Thyroid gland (tissue), 4 donors: Measurements from ENCODE around the gene CRTC3. TPM values are rescaled to one million over a fixed set of nuclear protein-coding genes. Genes with fewer than 3 reads are reported as not detected.
"Not testable (repeated sequence)": the region's sequence is repeated elsewhere in the genome, so short reads cannot be mapped to it uniquely, and the experiment has no call there.

Source experiments
- DNase-seq, 2 donors: peaks; one replicate each; pipeline ENCODE4 v3.0.0-alpha.2; 2019
- H3K27ac ChIP-seq, 3 donors: fragments of 200-600 bp; sonication (generic); 1 replicate in 2 of 3; 2 replicates in 1 of 3; pipeline ENCODE4 v1.5.1; 2016 to 2019; ENCODE audit warnings: mild to moderate bottlenecking in 1 of 3, moderate library complexity in 1 of 3
- H3K27me3 ChIP-seq: fragments of 200-600 bp; sonication (generic); one replicate; pipeline ENCODE4 v1.5.1; 2019
- H3K36me3 ChIP-seq, 2 donors: fragments of 200-600 bp; sonication (generic); one replicate each; pipeline ENCODE4 v1.5.1; 2016 to 2019
- H3K4me1 ChIP-seq, 2 donors: fragments of 200-600 bp; sonication (generic); one replicate each; pipeline ENCODE4 v1.5.1; 2017 to 2019
- H3K4me3 ChIP-seq, 3 donors: fragments of 200-600 bp; sonication (generic); replicated peaks in 1 of 3; 1 replicate in 2 of 3; 2 replicates in 1 of 3; pipeline ENCODE4 v1.5.1; 2016; ENCODE audit warnings: mild to moderate bottlenecking in 1 of 3
- H3K9me3 ChIP-seq: fragments of 200-600 bp; sonication (generic); one replicate; pipeline ENCODE4 v1.5.1; 2017
- POLR2A ChIP-seq, 2 donors: fragments of 450-650 bp; IDR thresholded peaks; one replicate each; pipeline ENCODE4 v1.6.1; 2017; ENCODE audit warnings: antibody characterized with exemption in 2 of 2, mild to moderate bottlenecking in 2 of 2, moderate library complexity in 1 of 2
- WGBS, 2 donors: methylation state at CpG; one replicate each; pipeline ENCODE4 v1.1.5; 2017; 5-methylcytosine and 5-hydroxymethylcytosine counted together
- intact Hi-C: fragments of 100-400 bp; cut with DNase I; formaldehyde crosslinking; loops from one replicate; pipeline ENCODE4 v1.15.1; 2023
- total RNA-seq, 4 donors: library from RNA; depleted of rRNA; stranded (reverse); fragments of >200 nt; gene quantifications; one replicate each; pipeline ENCODE4 v1.2.3, GENCODE V29; 2016
- TF ChIP-seq, protein P1 (sequence below), 6 experiments: fragments of 200-600 bp in 3 of 6; fragments of 450-650 bp in 3 of 6; sonication (generic) in 3 of 6; IDR thresholded peaks; one replicate each; pipeline ENCODE4 v1.5.1; 2016 to 2019; ENCODE audit warnings: antibody characterized with exemption in 6 of 6, mild to moderate bottlenecking in 2 of 6, inconsistent platforms in 1 of 6, moderate library complexity in 1 of 6

Gene CRTC3
- total RNA-seq, 4 donors from 2014 or later = 49.4 to 76.0 (median 62.6) TPM

DNA sequence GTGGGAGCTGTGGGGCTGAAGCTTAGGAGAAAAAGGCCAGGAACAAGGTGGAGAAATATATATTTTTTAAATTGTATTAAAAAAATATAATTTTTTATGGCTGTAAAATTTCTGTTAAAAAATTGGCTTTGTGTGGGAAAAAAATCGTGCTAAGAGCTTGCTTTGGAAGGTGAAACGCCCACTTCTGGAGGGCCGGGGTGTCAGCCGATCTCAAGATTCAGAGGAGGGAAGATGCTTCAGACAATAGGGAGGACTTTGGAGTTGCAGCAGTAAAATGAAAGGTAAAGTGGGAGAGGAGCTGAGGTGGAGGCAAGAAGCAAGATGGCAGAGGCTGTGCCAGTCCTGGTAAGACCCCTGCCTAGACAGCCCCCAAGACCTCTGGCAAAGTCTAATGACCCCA is 141.5 kb downstream of the CRTC3 start:
- no peak for TF ChIP-seq POLR2A (IDR thresholded peaks at IDR 0.05)
- TF ChIP-seq, protein P1, sequence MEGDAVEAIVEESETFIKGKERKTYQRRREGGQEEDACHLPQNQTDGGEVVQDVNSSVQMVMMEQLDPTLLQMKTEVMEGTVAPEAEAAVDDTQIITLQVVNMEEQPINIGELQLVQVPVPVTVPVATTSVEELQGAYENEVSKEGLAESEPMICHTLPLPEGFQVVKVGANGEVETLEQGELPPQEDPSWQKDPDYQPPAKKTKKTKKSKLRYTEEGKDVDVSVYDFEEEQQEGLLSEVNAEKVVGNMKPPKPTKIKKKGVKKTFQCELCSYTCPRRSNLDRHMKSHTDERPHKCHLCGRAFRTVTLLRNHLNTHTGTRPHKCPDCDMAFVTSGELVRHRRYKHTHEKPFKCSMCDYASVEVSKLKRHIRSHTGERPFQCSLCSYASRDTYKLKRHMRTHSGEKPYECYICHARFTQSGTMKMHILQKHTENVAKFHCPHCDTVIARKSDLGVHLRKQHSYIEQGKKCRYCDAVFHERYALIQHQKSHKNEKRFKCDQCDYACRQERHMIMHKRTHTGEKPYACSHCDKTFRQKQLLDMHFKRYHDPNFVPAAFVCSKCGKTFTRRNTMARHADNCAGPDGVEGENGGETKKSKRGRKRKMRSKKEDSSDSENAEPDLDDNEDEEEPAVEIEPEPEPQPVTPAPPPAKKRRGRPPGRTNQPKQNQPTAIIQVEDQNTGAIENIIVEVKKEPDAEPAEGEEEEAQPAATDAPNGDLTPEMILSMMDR (IDR thresholded peaks at IDR 0.05) = no peak
- peaks cover 6 to 18% of the 10 kb centered on the region in 2 donors for H3K4me1 ChIP-seq
- DNase-seq = no peak
- WGBS, 2 donors = 90 to 93% methylated on average over 4 of the region's 4 CpGs
- H3K4me3 ChIP-seq = no peak overlapping the region
- H3K9me3 ChIP-seq = no peaks in the 10 kb centered on the region
- intact Hi-C loops = no loop called here
- no peaks in the 10 kb centered on the region for H3K36me3 ChIP-seq
- H3K27ac ChIP-seq = no peak overlapping the region
- no peaks in the 10 kb centered on the region for H3K27me3 ChIP-seq

DNA sequence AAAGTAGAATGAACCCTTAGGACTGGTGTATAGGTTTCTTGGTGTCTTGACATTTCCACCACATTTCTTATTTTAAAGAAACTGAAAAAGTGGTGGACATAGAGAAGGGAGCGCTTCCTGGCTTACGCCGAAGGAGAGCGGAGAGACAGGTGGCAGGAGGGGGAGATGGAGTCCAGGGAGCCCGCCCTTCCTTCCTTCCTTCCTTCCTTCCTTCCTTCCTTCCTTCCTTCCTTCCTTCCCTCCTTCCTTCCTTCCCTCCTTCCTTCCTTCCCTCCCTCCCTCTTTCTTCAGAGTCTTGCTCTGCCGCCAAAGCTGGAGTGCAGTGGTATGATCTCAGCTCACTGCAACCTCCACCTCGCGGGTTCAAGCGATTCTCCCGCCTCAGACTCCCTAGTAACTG is 143.6 kb downstream of the CRTC3 start:
- 95 to 96% methylated on average over 10 of the region's 10 CpGs for WGBS, 2 donors
- H3K27ac ChIP-seq, H3K9me3 ChIP-seq, H3K27me3 ChIP-seq, DNase-seq, H3K36me3 ChIP-seq, intact Hi-C loops, H3K4me3 ChIP-seq, H3K4me1 ChIP-seq: not testable (repeated sequence)

DNA sequence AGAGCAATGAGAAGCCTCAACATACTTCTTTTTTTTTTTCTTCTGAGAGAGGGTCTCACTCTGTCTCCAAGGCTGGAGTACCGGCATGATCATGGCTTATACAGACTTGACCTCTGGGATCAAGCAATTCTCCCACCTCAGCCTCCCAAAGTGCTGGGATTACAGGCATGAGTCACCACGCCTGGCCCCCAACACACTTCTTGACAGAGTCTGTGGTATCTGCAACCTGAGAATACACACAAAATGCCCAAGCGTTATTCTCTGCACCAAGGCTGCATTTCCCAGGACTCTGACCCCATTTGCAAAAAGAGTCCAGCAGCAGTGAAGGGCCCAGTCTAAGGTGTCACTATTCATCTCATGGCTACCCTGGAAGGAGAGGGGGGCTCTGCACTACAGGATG is 144.8 kb downstream of the CRTC3 start:
- intact Hi-C loops = no loop called here
- Histone ChIP-seq H3K9me3 (no peaks in the 10 kb centered on the region), H3K36me3 (no peaks in the 10 kb centered on the region), H3K4me3 (no peak overlapping the region), H3K4me1 (no peaks in the 10 kb centered on the region), H3K27ac (no peak overlapping the region), H3K27me3 (no peaks in the 10 kb centered on the region)
- TF ChIP-seq, protein P1 (IDR thresholded peaks at IDR 0.05) = no peak
- TF ChIP-seq POLR2A (IDR thresholded peaks at IDR 0.05) = no peak
- 92 to 97% methylated on average over 3 of the region's 3 CpGs for WGBS, 2 donors
- no peak for DNase-seq

DNA sequence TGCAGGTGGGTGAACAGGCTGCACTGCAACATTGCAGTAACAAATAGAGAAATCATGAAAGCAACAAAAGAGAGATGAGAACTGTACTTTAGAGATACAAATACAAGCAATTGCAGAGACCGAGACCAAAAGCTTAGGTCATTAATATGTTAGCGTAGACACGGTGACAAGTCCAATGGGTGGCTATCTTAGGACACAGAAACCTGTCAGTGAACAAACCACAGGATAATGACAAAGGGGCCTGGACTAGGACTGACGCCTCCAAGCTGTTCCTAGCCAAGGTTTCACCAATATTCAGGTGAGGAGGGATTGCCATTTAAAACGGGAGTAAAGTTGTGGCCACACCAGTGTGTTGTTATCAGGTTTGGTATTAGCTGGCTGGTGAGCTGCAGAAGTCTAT is 145.7 kb downstream of the CRTC3 start:
- Histone ChIP-seq H3K27me3 (no peaks in the 10 kb centered on the region), H3K27ac (no peak overlapping the region), H3K9me3 (no peaks in the 10 kb centered on the region), H3K4me1 (no peaks in the 10 kb centered on the region), H3K4me3 (no peak overlapping the region), H3K36me3 (no peaks in the 10 kb centered on the region)
- WGBS, 2 donors = 88 to 92% methylated on average over 5 of the region's 5 CpGs
- intact Hi-C loops = no loop called here
- DNase-seq = no peak
- TF ChIP-seq POLR2A (IDR thresholded peaks at IDR 0.05) = no peak
- TF ChIP-seq, protein P1 (IDR thresholded peaks at IDR 0.05) = no peak

DNA sequence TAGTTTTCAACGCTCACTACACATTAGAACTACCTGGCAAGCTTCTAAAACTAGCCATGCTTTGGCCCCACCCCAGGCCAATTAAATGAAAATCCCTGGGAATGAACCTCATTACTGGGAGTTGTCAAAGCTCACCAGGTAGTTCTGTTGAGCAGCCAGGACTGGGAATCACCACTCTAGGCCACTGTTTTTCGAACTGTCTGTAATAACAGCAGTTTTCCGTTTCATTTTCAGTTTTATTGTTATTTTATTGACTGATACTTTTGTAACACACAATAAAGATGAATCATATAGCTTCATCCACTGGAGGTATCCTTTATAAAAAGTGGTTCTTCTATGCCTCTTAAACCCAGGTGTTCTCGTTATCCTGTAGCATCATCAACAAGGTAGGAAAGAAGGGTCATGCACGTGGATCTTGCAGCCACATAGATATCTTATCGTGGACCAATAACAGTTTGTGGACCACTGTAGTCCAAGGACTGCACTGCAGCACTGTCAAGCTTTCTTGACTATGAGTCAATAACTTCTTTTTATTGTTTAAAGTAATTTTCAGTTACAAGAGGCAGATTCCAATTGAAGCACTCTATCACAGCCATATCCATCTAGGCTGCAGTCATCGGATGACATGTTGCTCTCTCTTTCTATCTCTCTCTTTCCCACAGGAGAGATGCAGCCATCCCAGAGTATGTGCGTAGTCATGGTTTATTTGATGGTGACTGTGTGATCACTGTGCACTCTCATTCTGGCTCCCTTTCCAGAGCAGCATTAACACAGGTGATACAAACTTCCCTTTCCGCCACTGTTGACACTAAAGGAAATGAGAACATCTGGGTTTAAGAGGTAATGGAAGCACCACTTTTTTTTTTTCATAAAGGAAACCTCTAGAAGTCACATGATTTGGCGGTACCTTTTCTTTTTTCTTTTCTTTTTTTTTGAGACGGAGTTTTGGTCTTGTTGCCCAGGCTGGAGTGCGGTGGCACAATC is 148.4 kb downstream of the CRTC3 start:
- Histone ChIP-seq H3K27ac (no peak overlapping the region), H3K27me3 (no peaks in the 10 kb centered on the region), H3K4me1 (no peaks in the 10 kb centered on the region), H3K9me3 (no peaks in the 10 kb centered on the region), H3K4me3 (no peak overlapping the region), H3K36me3 (no peaks in the 10 kb centered on the region)
- DNase-seq = no peak
- intact Hi-C loops = no loop called here
- 89 to 91% methylated on average over 12 of the region's 12 CpGs for WGBS, 2 donors
- TF ChIP-seq, protein P1 (IDR thresholded peaks at IDR 0.05) = no peak
- no peak for TF ChIP-seq POLR2A (IDR thresholded peaks at IDR 0.05)
